SK-N-SH treated with all-trans-retinoic acid at 6 μM for 48 hours (cell line): ENCODE data around the gene MMEL1.

Source experiments
- ARNTL ChIP-seq: fragments of 450-650 bp; formaldehyde crosslinking; IDR thresholded peaks from 2 replicates; pipeline ENCODE4 v1.5.0; 2020; ENCODE audit warnings: low read depth, mild to moderate bottlenecking, moderate library complexity, borderline replicate concordance
- CREB5 ChIP-seq: fragments of 250-450 bp; sonication (Bioruptor Pico); IDR thresholded peaks from 2 replicates; pipeline ENCODE4 v1.5.1; 2020; ENCODE audit warnings: low read depth, mild to moderate bottlenecking, moderate library complexity
- CSDC2 ChIP-seq: fragments of 250-450 bp; sonication (Bioruptor Pico); IDR thresholded peaks from 2 replicates; pipeline ENCODE4 v1.5.0; 2020; ENCODE audit warnings: mild to moderate bottlenecking, moderate library complexity
- ISL1 ChIP-seq: fragments of 250-450 bp; sonication (Bioruptor Pico); IDR thresholded peaks from 2 replicates; pipeline ENCODE4 v2.1.2; 2022; ENCODE audit warnings: mild to moderate bottlenecking, moderate library complexity
- PATZ1 ChIP-seq: fragments of 250-450 bp; sonication (Bioruptor Pico); IDR thresholded peaks from 2 replicates; pipeline ENCODE4 v1.8.0; 2020; ENCODE audit warnings: mild to moderate bottlenecking, moderate library complexity, borderline replicate concordance
- PPARA ChIP-seq: fragments of 250-450 bp; sonication (Bioruptor Pico); IDR thresholded peaks from 2 replicates; pipeline ENCODE4 v1.5.0; 2020; ENCODE audit warnings: mild to moderate bottlenecking, borderline replicate concordance
- RARB ChIP-seq: fragments of 250-450 bp; sonication (Bioruptor Pico); IDR thresholded peaks from 2 replicates; pipeline ENCODE4 v1.8.0; 2021; ENCODE audit warnings: mild to moderate bottlenecking, moderate library complexity
- TCF4 ChIP-seq: fragments of 250-450 bp; sonication (Bioruptor Pico); IDR thresholded peaks from 2 replicates; pipeline ENCODE4 v1.8.0; 2021; ENCODE audit warnings: mild to moderate bottlenecking, moderate library complexity, borderline replicate concordance
- TOX ChIP-seq: fragments of 250-450 bp; sonication (Bioruptor Pico); IDR thresholded peaks from 2 replicates; pipeline ENCODE4 v1.8.0; 2021; ENCODE audit warnings: mild to moderate bottlenecking, moderate library complexity, borderline replicate concordance
- TSHZ2 ChIP-seq: fragments of 250-450 bp; sonication (Bioruptor Pico); IDR thresholded peaks from 2 replicates; pipeline ENCODE4 v1.5.0; 2020; ENCODE audit warnings: mild to moderate bottlenecking, moderate library complexity
- ZFP3 ChIP-seq: fragments of 250-450 bp; sonication (Bioruptor Pico); IDR thresholded peaks from 2 replicates; pipeline ENCODE4 v1.5.0; 2020; ENCODE audit warnings: mild to moderate bottlenecking, moderate library complexity
- ZFP30 ChIP-seq: fragments of 450-650 bp; formaldehyde crosslinking; IDR thresholded peaks from 2 replicates; pipeline ENCODE4 v1.5.0; 2022; ENCODE audit warnings: mild to moderate bottlenecking, moderate library complexity
- ZNF565 ChIP-seq: fragments of 450-650 bp; formaldehyde crosslinking; conservative IDR thresholded peaks from 2 replicates; pipeline ENCODE4 v1.5.0; 2020; ENCODE audit warnings: low read depth, mild to moderate bottlenecking, moderate library complexity
- ZNF8 ChIP-seq: fragments of 450-650 bp; formaldehyde crosslinking; IDR thresholded peaks from 2 replicates; pipeline ENCODE4 v1.5.0; 2020; ENCODE audit warnings: mild to moderate bottlenecking, moderate library complexity

GRCh38 chr1:2601721-2602303 lies 31.0 kb downstream of the MMEL1 start:
- no peak for TF ChIP-seq CSDC2 (CRISPR knock-in tag)
- TF ChIP-seq RARB (CRISPR knock-in tag), result no peak
- TF ChIP-seq ZNF8 (CRISPR knock-in tag), result no peak
- TF ChIP-seq ZFP30 (CRISPR knock-in tag), result no peak
- no peak for TF ChIP-seq PATZ1 (CRISPR knock-in tag)
- TF ChIP-seq CREB5 (CRISPR knock-in tag), result no peak
- no peak for TF ChIP-seq ISL1 (CRISPR knock-in tag)
- TF ChIP-seq PPARA (CRISPR knock-in tag), result no peak
- no peak for TF ChIP-seq TSHZ2 (CRISPR knock-in tag)
- no peak for TF ChIP-seq TOX
- no peak for TF ChIP-seq TCF4 (CRISPR knock-in tag)
- no peak for TF ChIP-seq ZFP3 (CRISPR knock-in tag)
- no peak for TF ChIP-seq ZNF565 (CRISPR knock-in tag)
- TF ChIP-seq ARNTL (CRISPR knock-in tag), result no peak
